CD4-positive, alpha-beta T cell treated with Interleukin-17A for 1 hour (primary cell): ENCODE measurements around the gene CBARP.
A peak's percentile ranks its signal among the peaks of the same experiment; 100 is the strongest.
"Not testable (repeated sequence)": the region's sequence is repeated elsewhere in the genome, so short reads cannot be mapped to it uniquely, and the experiment has no call there.

Experiments used
- DNase-seq: peaks from one replicate; pipeline ENCODE4 v3.0.0-alpha.2; 2020

CBARP gene

GRCh38 chr19:1251330-1252220 is 13.8 kb upstream of the CBARP start:
- peak; percentile 67 for DNase-seq

GRCh38 chr19:1250437-1251260 is 12.8 kb upstream of the CBARP start:
- peak; percentile 71 for DNase-seq

- DNase-seq: no peak
These were observed 12.2 kb upstream of the CBARP start for GRCh38 chr19:1249990-1250436.

- DNase-seq: peak; percentile 94
These were observed 11.6 kb upstream of the CBARP start for GRCh38 chr19:1249298-1249989.

GRCh38 chr19:1248786-1249297 is 11.0 kb upstream of the CBARP start:
- no peak for DNase-seq

GRCh38 chr19:1248139-1248785 is 10.5 kb upstream of the CBARP start, which contains the start of gene MIDN:
MIDN (plus strand) TSS chr19:1248583; CDS start chr19:1250297, 1,714 bp downstream.
- peak; percentile 81 for DNase-seq

- DNase-seq: no peak
These were observed 9.9 kb upstream of the CBARP start for GRCh38 chr19:1247748-1248138.

- DNase-seq: not testable (repeated sequence)
These were observed 8.7 kb upstream of the CBARP start for GRCh38 chr19:1246265-1247087.

GRCh38 chr19:1245494-1246264 is 7.9 kb upstream of the CBARP start:
- no peak for DNase-seq

- DNase-seq: no peak
These were observed 7.1 kb upstream of the CBARP start for GRCh38 chr19:1244693-1245451.

- DNase-seq: peak; percentile 88
These were observed 6.2 kb upstream of the CBARP start for GRCh38 chr19:1243768-1244692.

- DNase-seq: peak; percentile 93
These were observed 3.8 kb upstream of the CBARP start, which contains the start of gene ATP5F1D for GRCh38 chr19:1241417-1242095. ATP5F1D (plus strand) TSS chr19:1241751; CDS start chr19:1241851, 100 bp downstream.

GRCh38 chr19:1240925-1241324 is 3.1 kb upstream of the CBARP start:
- DNase-seq: no peak

GRCh38 chr19:1239796-1240737 is 2.3 kb upstream of the CBARP start:
- peak; percentile 90 for DNase-seq

- no peak for DNase-seq
These were observed 1.6 kb upstream of the CBARP start for GRCh38 chr19:1239420-1239795.
